ENCODE data around the gene SCAMP1.

SCAMP1 gene

GRCh38 chr5:78326930-78327329 is 33.5 kb upstream of the SCAMP1 start:
- Histone ChIP-seq H3K9me3 (ENCODE audit: severe bottlenecking) (no peaks in the 10 kb centered on the region), H3K36me3 (no peaks in the 10 kb centered on the region), H3K27me3 (ENCODE audit: insufficient read depth, low read depth, severe bottlenecking) (no peaks in the 10 kb centered on the region), H3K27ac (no peak overlapping the region), H3K4me3 (ENCODE audit: low read depth, low read length) (no peak overlapping the region)
- no peak for TF ChIP-seq CTCF (IDR thresholded peaks at IDR 0.05; ENCODE audit: low read depth, low read length)
- no peak for DNase-seq

- no peak overlapping the region for H3K27ac ChIP-seq
- no peak for TF ChIP-seq CTCF (IDR thresholded peaks at IDR 0.05; ENCODE audit: low read depth, low read length)
- DNase-seq, result no peak
- H3K27me3 ChIP-seq (ENCODE audit: insufficient read depth, low read depth, severe bottlenecking), result no peaks in the 10 kb centered on the region
- no peaks in the 10 kb centered on the region for H3K9me3 ChIP-seq (ENCODE audit: severe bottlenecking)
- no peak overlapping the region for H3K4me3 ChIP-seq (ENCODE audit: low read depth, low read length)
- no peaks in the 10 kb centered on the region for H3K36me3 ChIP-seq
Measured at GRCh38 chr5:78327761-78328510, 32.5 kb upstream of the SCAMP1 start.

DNA sequence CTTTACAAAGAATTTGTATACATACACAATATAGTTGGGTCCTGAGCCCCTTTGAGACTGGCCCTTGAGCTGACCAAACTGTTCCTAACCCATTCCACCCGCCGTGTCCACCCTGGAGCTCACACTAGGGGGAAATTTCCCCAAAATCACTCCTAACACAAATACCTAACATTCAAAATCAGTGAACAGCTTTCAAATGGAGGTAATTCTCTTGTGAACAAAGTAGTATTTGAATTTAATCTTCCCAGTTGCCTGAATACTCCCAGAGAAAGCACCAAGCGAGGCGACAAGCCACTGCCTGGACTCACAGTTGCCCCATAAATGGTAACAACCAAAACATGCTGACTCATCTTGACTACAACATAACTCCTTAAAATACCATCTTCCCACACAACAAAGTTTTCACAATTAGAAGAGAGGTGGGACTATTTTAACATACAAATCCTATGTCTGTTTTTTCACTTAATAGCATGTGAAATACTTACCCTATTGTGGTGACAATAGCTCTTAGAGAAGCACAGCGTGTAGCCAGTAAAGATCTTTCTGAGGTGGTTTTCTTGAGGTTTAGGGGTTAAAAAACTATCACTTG is 31.7 kb upstream of the SCAMP1 start:
- TF ChIP-seq CTCF (IDR thresholded peaks at IDR 0.05; ENCODE audit: low read depth, low read length), result no peak
- Histone ChIP-seq H3K4me3 (ENCODE audit: low read depth, low read length) (no peak overlapping the region), H3K9me3 (ENCODE audit: severe bottlenecking) (no peaks in the 10 kb centered on the region), H3K27me3 (ENCODE audit: insufficient read depth, low read depth, severe bottlenecking) (no peaks in the 10 kb centered on the region), H3K36me3 (no peaks in the 10 kb centered on the region), H3K27ac (no peak overlapping the region)
- DNase-seq, result no peak

GRCh38 chr5:78331523-78332080 is 28.8 kb upstream of the SCAMP1 start:
- no peaks in the 10 kb centered on the region for H3K27me3 ChIP-seq (ENCODE audit: insufficient read depth, low read depth, severe bottlenecking)
- no peak for DNase-seq
- TF ChIP-seq CTCF (IDR thresholded peaks at IDR 0.05; ENCODE audit: low read depth, low read length), result no peak

GRCh38 chr5:78334811-78335210 is 25.6 kb upstream of the SCAMP1 start:
- no peak for DNase-seq
- Histone ChIP-seq H3K27me3 (ENCODE audit: insufficient read depth, low read depth, severe bottlenecking) (no peaks in the 10 kb centered on the region), H3K9me3 (ENCODE audit: severe bottlenecking) (peaks cover 10% of the 10 kb centered on the region), H3K36me3 (no peaks in the 10 kb centered on the region), H3K4me3 (ENCODE audit: low read depth, low read length) (no peak overlapping the region), H3K27ac (no peak overlapping the region)
- no peak for TF ChIP-seq CTCF (IDR thresholded peaks at IDR 0.05; ENCODE audit: low read depth, low read length)

More at GRCh38 chr5:78331523-78332080, 28.8 kb upstream of the SCAMP1 start:
- Histone ChIP-seq H3K36me3 (no peaks in the 10 kb centered on the region), H3K4me3 (ENCODE audit: low read depth, low read length) (no peak overlapping the region), H3K9me3 (ENCODE audit: severe bottlenecking) (no peaks in the 10 kb centered on the region), H3K27ac (no peak overlapping the region)
